Smooth muscle cell (in vitro differentiated cells): ENCODE results near the gene STEEP1. TPM values are rescaled to one million over a fixed set of nuclear protein-coding genes. Genes with fewer than 3 reads are reported as not detected.

ENCODE experiments used
- DNase-seq: peaks from one replicate; lab custom pipeline; 2025; ENCODE audit not compliant: unreplicated experiment; lab: John Stamatoyannopoulos, UW
- H2AFZ ChIP-seq: fragments of 200-600 bp; sonication (generic); 2 replicates; pipeline ENCODE4 v1.6.0; 2016; ENCODE audit warnings: antibody characterized with exemption, low read depth, mild to moderate bottlenecking
- H3F3A ChIP-seq: fragments of 200-600 bp; sonication (generic); 2 replicates; pipeline ENCODE4 v1.6.0; 2017; ENCODE audit warnings: antibody characterized with exemption, low read depth
- H3K27ac ChIP-seq: fragments of 200-600 bp; sonication (generic); 2 replicates; pipeline ENCODE4 v1.5.1; 2016; ENCODE audit warnings: low read depth, mild to moderate bottlenecking
- H3K27me3 ChIP-seq: fragments of 200-600 bp; sonication (generic); 2 replicates; pipeline ENCODE4 v1.6.1; 2016; ENCODE audit warnings: low read depth, mild to moderate bottlenecking
- H3K36me3 ChIP-seq: fragments of 200-600 bp; sonication (generic); 2 replicates; pipeline ENCODE4 v1.5.1; 2016; ENCODE audit warnings: low read depth
- H3K4me1 ChIP-seq: fragments of 200-600 bp; sonication (generic); 2 replicates; pipeline ENCODE4 v1.5.1; 2016; ENCODE audit warnings: low read depth
- H3K4me2 ChIP-seq: fragments of 200-600 bp; sonication (generic); 2 replicates; pipeline ENCODE4 v1.6.0; 2016; ENCODE audit warnings: mild to moderate bottlenecking
- H3K4me3 ChIP-seq: fragments of 200-600 bp; sonication (generic); 2 replicates; pipeline ENCODE4 v1.5.1; 2016; ENCODE audit warnings: mild to moderate bottlenecking
- H3K79me2 ChIP-seq: fragments of 200-600 bp; sonication (generic); 2 replicates; pipeline ENCODE4 v1.6.0; 2016; ENCODE audit warnings: low read depth, mild to moderate bottlenecking
- H3K9ac ChIP-seq: fragments of 200-600 bp; sonication (generic); 2 replicates; pipeline ENCODE4 v1.6.0; 2016; ENCODE audit warnings: low read depth
- H3K9me3 ChIP-seq: fragments of 200-600 bp; sonication (generic); replicated peaks from 2 replicates; pipeline ENCODE4 v1.5.1; 2016; ENCODE audit warnings: low read depth
- H4K20me1 ChIP-seq: fragments of 200-600 bp; sonication (generic); 2 replicates; pipeline ENCODE4 v1.6.0; 2016; ENCODE audit warnings: low read depth
- CTCF ChIP-seq: fragments of 200-600 bp; sonication (generic); IDR thresholded peaks from 2 replicates; pipeline ENCODE4 v1.5.1; 2017; ENCODE audit warnings: borderline replicate concordance, mild to moderate bottlenecking, antibody characterized with exemption; ENCODE audit not compliant: insufficient read depth, poor library complexity, severe bottlenecking
- WGBS: methylation state at CpG from one replicate; pipeline ENCODE4 v1.1.7; 2016; ENCODE audit warnings: low lambda C conversion rate; 5-methylcytosine and 5-hydroxymethylcytosine counted together
- polyA plus RNA-seq: library from polyadenylated mRNA; unstranded; fragments of >200 nt; fragmentation: Nextera tagmentation; extraction: Ambion mirVana; gene quantifications from 2 replicates; pipeline ENCODE4 v1.2.1, GENCODE V29; 2016
- total RNA-seq: library from RNA; depleted of rRNA; stranded (reverse); fragments of >200 nt; gene quantifications from 2 replicates; pipeline ENCODE4 v1.2.3, GENCODE V29; 2014

Gene STEEP1
- total and polyA plus RNA-seq, 2 experiments from 2014 or later = 9.8 to 20.6 TPM

DNA sequence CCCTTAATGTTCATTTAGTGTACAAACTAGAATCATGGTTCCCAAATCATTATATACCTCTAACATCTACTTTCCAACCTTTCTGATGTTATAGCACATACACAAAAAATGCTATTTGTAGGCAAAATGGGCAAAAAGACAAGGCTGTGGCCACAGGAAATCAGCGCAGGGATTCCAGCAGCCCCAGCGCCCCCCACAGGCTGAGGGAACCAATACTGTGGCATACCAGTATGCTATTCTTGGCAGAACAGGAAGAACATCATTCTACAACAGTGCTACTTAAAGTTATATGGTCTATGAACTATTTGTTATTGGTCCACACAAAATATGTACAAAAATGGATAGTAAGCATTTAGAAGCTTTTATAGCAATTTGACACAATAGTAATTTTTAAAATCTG, 25.3 kb downstream of the STEEP1 start:
- Histone ChIP-seq H3K9ac (no peak overlapping the region), H3K27ac (no peak overlapping the region), H3K4me1 (no peaks in the 10 kb centered on the region), H4K20me1 (no peaks in the 10 kb centered on the region), H3K4me3 (no peak overlapping the region), H3K4me2 (no peak overlapping the region), H2AFZ (no peak overlapping the region), H3F3A (no peaks in the 10 kb centered on the region), H3K36me3 (no peaks in the 10 kb centered on the region), H3K79me2 (no peaks in the 10 kb centered on the region), H3K27me3 (no peaks in the 10 kb centered on the region), H3K9me3 (no peaks in the 10 kb centered on the region)
- no peak for DNase-seq
- no peak for TF ChIP-seq CTCF
- WGBS = 40% methylated on average over 2 of the region's 2 CpGs

DNA sequence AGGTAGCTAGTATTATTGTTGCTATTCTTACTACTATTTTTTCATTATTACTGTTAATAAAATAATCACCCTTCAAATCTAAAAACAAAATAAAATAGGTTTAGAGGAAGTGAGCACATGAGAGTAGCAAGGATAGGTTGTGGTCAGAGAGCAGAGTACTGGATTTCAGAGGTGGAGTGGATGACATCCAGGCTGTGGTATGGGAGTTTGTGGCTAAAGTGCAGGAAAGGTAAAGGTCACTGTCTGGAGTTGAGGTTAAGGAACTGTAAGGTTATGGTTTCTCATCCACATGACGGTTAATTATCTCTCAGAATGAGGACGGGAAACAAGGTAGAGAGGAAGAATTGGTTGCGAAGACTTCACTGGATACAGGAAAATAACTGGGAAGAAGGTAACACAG, 27.7 kb downstream of the STEEP1 start:
- DNase-seq = no peak
- WGBS = 50% methylated on average over 3 of the region's 3 CpGs
- H2AFZ ChIP-seq = no peak overlapping the region
- no peaks in the 10 kb centered on the region for H3K4me1 ChIP-seq
- TF ChIP-seq CTCF = no peak
- no peaks in the 10 kb centered on the region for H3K79me2 ChIP-seq
- no peak overlapping the region for H3K27ac ChIP-seq
- H3K9ac ChIP-seq = no peak overlapping the region
- H3K4me2 ChIP-seq = no peak overlapping the region
- no peaks in the 10 kb centered on the region for H3K27me3 ChIP-seq
- H3K36me3 ChIP-seq = no peaks in the 10 kb centered on the region
- H3K9me3 ChIP-seq = no peaks in the 10 kb centered on the region
- H3K4me3 ChIP-seq = no peak overlapping the region
- no peaks in the 10 kb centered on the region for H4K20me1 ChIP-seq
- H3F3A ChIP-seq = no peaks in the 10 kb centered on the region

- Histone ChIP-seq H3K4me1 (no peaks in the 10 kb centered on the region), H3K27me3 (no peaks in the 10 kb centered on the region), H3K4me3 (peak overlapping the region; percentile 18), H3K36me3 (no peaks in the 10 kb centered on the region), H3K27ac (no peak overlapping the region), H2AFZ (no peak overlapping the region), H3K9me3 (no peaks in the 10 kb centered on the region), H3F3A (no peaks in the 10 kb centered on the region), H3K9ac (no peak overlapping the region), H4K20me1 (no peaks in the 10 kb centered on the region), H3K79me2 (no peaks in the 10 kb centered on the region), H3K4me2 (peak overlapping the region; percentile 61)
- 71% methylated on average over 9 of the region's 9 CpGs for WGBS
- DNase-seq = no peak
- TF ChIP-seq CTCF = no peak
Measured at GRCh38 chrX:119529345-119530276, 35.6 kb downstream of the STEEP1 start.
